K562 (cell line): ENCODE results near the gene CDH12. TPM values are rescaled to one million over a fixed set of nuclear protein-coding genes. Genes with fewer than 3 reads are reported as not detected.

Source experiments
- ATAC-seq: fragments of 200-7000 bp; cut with Tn5 transposase; 3 replicates; pipeline ENCODE4 v1.9.1; 2020; ENCODE audit warnings: moderate library complexity
- BruUV-seq: library from RNA; stranded (reverse); fragments of 400-500 nt; replicated peaks from 2 replicates; lab custom pipeline; 2021; lab: Mats Ljungman, UMichigan
- CTCF ChIA-PET: fragments of 300-600 bp; formaldehyde crosslinking; extraction: SDS; loops from one replicate; lab custom pipeline; 2021; ENCODE audit warnings: low intra/inter-chr PET ratio; lab: Yijun Ruan, JAX
- POLR2A ChIA-PET: fragments of 300-600, 350-650 bp; sonication (Branson Sonifier 250); formaldehyde crosslinking; extraction: SDS; loops from one replicate; lab custom pipeline; 2021; ENCODE audit warnings: antibody characterized with exemption, inconsistent platforms; lab: Yijun Ruan, JAX
- DNase-seq, 4 experiments: peaks; one replicate each; pipeline versions ENCODE4 v3.0.0 to v3.0.0-alpha.2; 2011 to 2018; ENCODE audit warnings: low spot score in 3 of 4, mixed read lengths in 3 of 4; ENCODE audit errors: extremely low read depth in 1 of 4
- FAIRE-seq: peaks from 2 replicates; lab custom pipeline; 2011; peaks lifted over from hg19 to GRCh38; lab: Jason Lieb, UNC
- H2AFZ ChIP-seq: 2 replicates; pipeline ENCODE4 v1.6.0; 2011; ENCODE audit warnings: low read depth, low read length, control low read depth, inconsistent platforms
- H3K27ac ChIP-seq: fragments of 200-600 bp; 3 replicates; pipeline ENCODE4 v1.8.0; 2011; ENCODE audit warnings: low read depth, mild to moderate bottlenecking, control low read depth, inconsistent platforms, low read length, moderate library complexity, mixed read lengths; ENCODE audit errors: extremely low read depth
- H3K27me3 ChIP-seq, 2 experiments: fragments of 300-600 bp in 1 of 2; 2 replicates in 1 of 2; 3 replicates in 1 of 2; pipeline versions ENCODE4 v1.6.0 to v1.8.0; 2011; ENCODE audit warnings: inconsistent platforms in 2 of 2, low read length in 2 of 2, mild to moderate bottlenecking in 1 of 2, mixed read lengths in 1 of 2, moderate library complexity in 1 of 2; ENCODE audit not compliant: control insufficient read depth in 2 of 2, insufficient read depth in 2 of 2
- H3K36me3 ChIP-seq: fragments of 300-600 bp; 3 replicates; pipeline ENCODE4 v1.8.0; 2011; ENCODE audit warnings: mild to moderate bottlenecking, low read length, inconsistent platforms; ENCODE audit not compliant: control insufficient read depth, insufficient read depth
- H3K4me1 ChIP-seq, 2 experiments: fragments of 200-600 bp in 1 of 2; replicated peaks in 1 of 2; 2 replicates in 1 of 2; 3 replicates in 1 of 2; pipeline versions ENCODE4 v1.5.1 to v1.8.0; 2011; ENCODE audit warnings: inconsistent platforms in 2 of 2, low read length in 2 of 2, mild to moderate bottlenecking in 1 of 2, mixed read lengths in 1 of 2, moderate library complexity in 1 of 2; ENCODE audit not compliant: control insufficient read depth in 2 of 2, insufficient read depth in 2 of 2
- H3K4me2 ChIP-seq: 2 replicates; pipeline ENCODE4 v1.6.1; 2011; ENCODE audit warnings: low read length, control low read depth, inconsistent platforms, mixed read lengths; ENCODE audit not compliant: insufficient read depth
- H3K4me3 ChIP-seq: fragments of 200-600 bp; sonication (generic), shearing (Covaris generic); 2 replicates; pipeline ENCODE4 v1.5.1; 2016; ENCODE audit warnings: control low read depth, inconsistent platforms
- H3K79me2 ChIP-seq: fragments of 200-600 bp; 3 replicates; pipeline ENCODE4 v1.8.0; 2011; ENCODE audit warnings: low read length, inconsistent platforms; ENCODE audit not compliant: control insufficient read depth, insufficient read depth
- H3K9ac ChIP-seq, 2 experiments: 2 replicates each; pipeline versions ENCODE4 v1.6.0 to v1.6.1; 2011; ENCODE audit warnings: low read depth in 2 of 2, low read length in 2 of 2, control low read depth in 1 of 2, inconsistent platforms in 1 of 2, mild to moderate bottlenecking in 1 of 2, mixed read lengths in 1 of 2; ENCODE audit not compliant: insufficient read depth in 1 of 2
- H3K9me1 ChIP-seq: one replicate; pipeline ENCODE4 v1.6.0; 2011; ENCODE audit warnings: inconsistent platforms, mild to moderate bottlenecking, low read length, moderate library complexity; ENCODE audit not compliant: control insufficient read depth, insufficient read depth
- H3K9me3 ChIP-seq: replicated peaks from 2 replicates; pipeline ENCODE4 v1.5.1; 2011; ENCODE audit warnings: low read depth, low read length, inconsistent platforms; ENCODE audit not compliant: control insufficient read depth, insufficient read depth
- H4K20me1 ChIP-seq: replicated peaks from 2 replicates; pipeline ENCODE4 v1.6.1; 2011; ENCODE audit warnings: low read length, inconsistent platforms, mixed read lengths; ENCODE audit not compliant: control insufficient read depth, insufficient read depth
- CEBPG ChIP-seq, 3 experiments: fragments of 200-800 bp in 1 of 3; sonication (Bioruptor generic) in 1 of 3; sonication (generic) in 1 of 3; formaldehyde crosslinking in 1 of 3; IDR thresholded peaks in 2 of 3; conservative IDR thresholded peaks in 1 of 3; 2 replicates each; pipeline versions ENCODE4 v1.6.1 to v1.8.0; 2016 to 2022; ENCODE audit warnings: missing compliant biosample characterization in 2 of 3, missing genetic modification characterization in 2 of 3, mild to moderate bottlenecking in 1 of 3, missing genetic modification reagents in 1 of 3
- KAT2B ChIP-seq: IDR thresholded peaks from one replicate; pipeline ENCODE4 v1.6.1; 2012; ENCODE audit warnings: low read depth, mild to moderate bottlenecking, control low read depth, inconsistent platforms, low read length, moderate library complexity
- RFX1 ChIP-seq: fragments of 450-650 bp; IDR thresholded peaks from 2 replicates; pipeline ENCODE4 v1.6.1; 2016; ENCODE audit warnings: mild to moderate bottlenecking, moderate library complexity
- WGBS: fragments of 100-300 bp; shearing (Covaris generic); methylation state at CpG from one replicate; pipeline ENCODE4 v1.1.6; 2016; ENCODE audit warnings: low coverage, mixed read lengths; ENCODE audit not compliant: insufficient coverage; ENCODE audit errors: missing lambda C conversion rate; 5-methylcytosine and 5-hydroxymethylcytosine counted together
- in situ Hi-C: fragments of 300-500 bp; cut with MboI; formaldehyde crosslinking; loops from 4 replicates; pipeline ENCODE4 v1.15.0; 2018; ENCODE audit warnings: inconsistent platforms, mixed read lengths
- intact Hi-C: fragments of 100-400 bp; cut with micrococcal nuclease; formaldehyde crosslinking; loops from 2 replicates; pipeline ENCODE4 v1.14.2; 2022
- polyA plus RNA-seq, 8 experiments: library from polyadenylated mRNA; depleted of rRNA in 4 of 8; stranded (reverse) in 5 of 8; unstranded in 3 of 8; fragments of >200 nt; fragmentation: Nextera tagmentation in 2 of 8; fragmentation: Illumina TruSeq in 1 of 8; extraction: Ambion mirVana in 2 of 8; extraction: Trizol in 1 of 8; gene quantifications; 2 replicates each; pipeline versions ENCODE4 v1.2.1 to v1.2.3, GENCODE V29; 2011 to 2014; ENCODE audit warnings: inconsistent platforms in 1 of 8, missing spikeins in 1 of 8
- total RNA-seq, 7 experiments: library from RNA; depleted of rRNA in 6 of 7; stranded (reverse); fragments of >200 nt in 6 of 7; fragmentation: Illumina TruSeq in 2 of 7; extraction: Trizol in 2 of 7; gene quantifications; 2 replicates each; pipeline versions ENCODE4 v1.2.1 to v1.2.3, GENCODE V29; 2011 to 2021; ENCODE audit warnings: low replicate concordance in 1 of 7
- TF ChIP-seq, protein P1 (sequence below): IDR thresholded peaks from 2 replicates; pipeline ENCODE4 v1.6.1; 2014; ENCODE audit warnings: antibody characterized with exemption

Gene CDH12
- total and polyA plus RNA-seq, 9 of the 15 experiments (the other 6 are each of a cell fraction or from before 2014, with no cell fraction given): 0.03 to 1.7 (median 0.37) TPM

DNA sequence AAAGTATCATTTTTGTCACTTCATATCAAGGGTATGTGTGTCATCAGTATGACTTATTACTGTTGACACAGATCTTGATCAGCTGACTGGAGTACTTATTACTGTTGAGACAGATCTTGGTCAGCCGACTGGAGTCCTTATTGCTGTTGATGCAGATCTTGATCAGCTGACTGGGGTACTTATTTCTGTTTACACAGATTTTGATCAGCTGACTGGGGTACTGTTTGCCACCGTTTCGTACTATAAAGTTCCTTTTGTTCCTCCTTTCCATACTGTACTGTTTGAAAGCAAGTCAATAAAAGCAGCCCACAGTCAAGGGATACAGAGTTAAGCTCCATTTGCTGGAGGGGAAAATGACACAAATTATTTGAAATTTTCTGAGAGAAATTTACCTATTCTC lies 347.3 kb downstream of the CDH12 start:
- no peaks in the 10 kb centered on the region for H3K27me3 ChIP-seq
- H3K27ac ChIP-seq: no peak overlapping the region
- CTCF ChIA-PET: no interaction called here
- no peak overlapping the region for H2AFZ ChIP-seq
- intact Hi-C loops: no loop called here
- no peaks in the 10 kb centered on the region for H3K36me3 ChIP-seq
- no peak for DNase-seq
- H3K9me1 ChIP-seq: no peaks in the 10 kb centered on the region
- no peaks in the 10 kb centered on the region for H4K20me1 ChIP-seq
- H3K4me2 ChIP-seq: no peak overlapping the region
- no peak overlapping the region for H3K9ac ChIP-seq
- H3K4me3 ChIP-seq: no peak overlapping the region
- BruUV-seq: no TSS peak
- TF ChIP-seq KAT2B (no peak), CEBPG (CRISPR knock-in tag; IDR thresholded peaks at IDR 0.05) (no peak), CEBPG (tag; conservative IDR thresholded peaks at IDR 0.05 in 1 of 2, IDR thresholded peaks at IDR 0.05 in 1 of 2) (no peak), RFX1 (no peak)
- TF ChIP-seq, protein P1, sequence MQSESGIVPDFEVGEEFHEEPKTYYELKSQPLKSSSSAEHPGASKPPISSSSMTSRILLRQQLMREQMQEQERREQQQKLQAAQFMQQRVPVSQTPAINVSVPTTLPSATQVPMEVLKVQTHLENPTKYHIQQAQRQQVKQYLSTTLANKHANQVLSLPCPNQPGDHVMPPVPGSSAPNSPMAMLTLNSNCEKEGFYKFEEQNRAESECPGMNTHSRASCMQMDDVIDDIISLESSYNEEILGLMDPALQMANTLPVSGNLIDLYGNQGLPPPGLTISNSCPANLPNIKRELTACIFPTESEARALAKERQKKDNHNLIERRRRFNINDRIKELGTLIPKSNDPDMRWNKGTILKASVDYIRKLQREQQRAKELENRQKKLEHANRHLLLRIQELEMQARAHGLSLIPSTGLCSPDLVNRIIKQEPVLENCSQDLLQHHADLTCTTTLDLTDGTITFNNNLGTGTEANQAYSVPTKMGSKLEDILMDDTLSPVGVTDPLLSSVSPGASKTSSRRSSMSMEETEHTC: no peak
- no peak for FAIRE-seq
- H3K79me2 ChIP-seq: no peaks in the 10 kb centered on the region
- no peak for ATAC-seq
- in situ Hi-C loops: no loop called here
- H3K9me3 ChIP-seq: no peaks in the 10 kb centered on the region; the same call in 1 of the 2 replicates
- WGBS: 0% methylated on average over 3 of the region's 3 CpGs
- no peaks in the 10 kb centered on the region for H3K4me1 ChIP-seq
- POLR2A ChIA-PET: no interaction called here
